ENCODE measurements around the gene RARRES2. TPM values are rescaled to one million over a fixed set of nuclear protein-coding genes. Genes with fewer than 3 reads are reported as not detected.

Gene RARRES2
- total RNA-seq, 3 donors from 2014 or later (not counting 1 experiment from before 2014, with no cell fraction given) = not detected

DNA sequence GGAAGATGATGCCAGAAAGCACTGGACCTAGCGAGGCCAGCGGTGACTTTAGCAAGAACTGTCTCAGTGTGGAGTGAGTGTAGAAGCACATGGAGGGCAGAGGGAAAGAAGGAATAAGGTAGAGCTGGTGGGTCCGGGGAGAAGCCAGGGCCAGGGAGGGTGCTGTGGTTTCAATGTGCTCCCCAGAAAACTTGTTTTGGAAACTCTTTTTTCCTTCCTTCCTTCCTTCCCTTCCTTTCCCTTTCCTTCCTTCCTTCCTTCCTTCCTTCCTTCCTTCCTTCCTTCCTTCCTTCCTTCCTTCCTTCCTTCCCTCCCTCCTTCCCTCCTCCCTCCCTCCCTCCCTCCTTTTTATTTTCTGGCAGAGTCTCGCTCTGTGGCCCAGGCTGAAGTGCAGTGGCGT, 5.5 kb upstream of the RARRES2 start:
- WGBS (ENCODE audit: insufficient coverage) = 80% methylated on average over 5 of the region's 5 CpGs

DNA sequence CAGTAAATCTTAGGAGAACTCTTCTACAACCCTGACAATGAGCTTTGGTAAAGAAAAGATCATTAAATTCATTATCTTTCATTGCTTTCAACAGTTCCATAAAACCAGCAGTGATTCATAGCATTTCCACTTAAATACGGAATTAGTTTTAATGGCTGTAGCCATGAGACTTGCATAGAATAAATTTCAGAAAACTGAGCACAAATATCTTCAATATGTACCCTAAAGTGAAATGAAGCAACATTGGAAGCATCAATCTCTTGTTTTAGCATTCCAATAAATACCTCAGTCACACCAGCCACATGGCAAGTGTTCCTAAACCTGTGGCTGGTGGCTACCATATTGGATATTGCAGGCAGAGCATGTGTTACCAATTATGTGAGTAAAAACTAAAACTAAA, 3.6 kb upstream of the RARRES2 start:
- no peak for ATAC-seq
- 93% methylated on average over 1 of the region's 1 CpG for WGBS (ENCODE audit: insufficient coverage)
- TF ChIP-seq, protein P1, sequence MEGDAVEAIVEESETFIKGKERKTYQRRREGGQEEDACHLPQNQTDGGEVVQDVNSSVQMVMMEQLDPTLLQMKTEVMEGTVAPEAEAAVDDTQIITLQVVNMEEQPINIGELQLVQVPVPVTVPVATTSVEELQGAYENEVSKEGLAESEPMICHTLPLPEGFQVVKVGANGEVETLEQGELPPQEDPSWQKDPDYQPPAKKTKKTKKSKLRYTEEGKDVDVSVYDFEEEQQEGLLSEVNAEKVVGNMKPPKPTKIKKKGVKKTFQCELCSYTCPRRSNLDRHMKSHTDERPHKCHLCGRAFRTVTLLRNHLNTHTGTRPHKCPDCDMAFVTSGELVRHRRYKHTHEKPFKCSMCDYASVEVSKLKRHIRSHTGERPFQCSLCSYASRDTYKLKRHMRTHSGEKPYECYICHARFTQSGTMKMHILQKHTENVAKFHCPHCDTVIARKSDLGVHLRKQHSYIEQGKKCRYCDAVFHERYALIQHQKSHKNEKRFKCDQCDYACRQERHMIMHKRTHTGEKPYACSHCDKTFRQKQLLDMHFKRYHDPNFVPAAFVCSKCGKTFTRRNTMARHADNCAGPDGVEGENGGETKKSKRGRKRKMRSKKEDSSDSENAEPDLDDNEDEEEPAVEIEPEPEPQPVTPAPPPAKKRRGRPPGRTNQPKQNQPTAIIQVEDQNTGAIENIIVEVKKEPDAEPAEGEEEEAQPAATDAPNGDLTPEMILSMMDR (IDR thresholded peaks at IDR 0.05) = no peak
- H3K4me1 Mint-ChIP-seq = peaks cover 0 to 9% of the 10 kb centered on the region in 2 donors
- H3K27ac Mint-ChIP-seq = no peak overlapping the region
- H3K36me3 Mint-ChIP-seq = no peaks in the 10 kb centered on the region
- H3K27me3 ChIP-seq (ENCODE audit: control insufficient read depth, insufficient read depth, low read length) = peaks cover 20% of the 10 kb centered on the region
- peaks cover 9% of the 10 kb centered on the region for H3K4me1 ChIP-seq (ENCODE audit: control insufficient read depth, insufficient read depth, low read length)
- H3K9me3 ChIP-seq (ENCODE audit: control insufficient read depth, insufficient read depth, low read length) = peaks cover 4% of the 10 kb centered on the region
- H3K27ac ChIP-seq (ENCODE audit: low read length) = no peak overlapping the region
- intact Hi-C loops (cut with micrococcal nuclease) = no loop called here
- H3K27me3 Mint-ChIP-seq (ENCODE audit: low read depth in 2 of 2) = peaks cover 33 to 40% of the 10 kb centered on the region in 2 donors
- no peak for DNase-seq
- H3K4me3 Mint-ChIP-seq = no peak overlapping the region
- no peaks in the 10 kb centered on the region for H3K36me3 ChIP-seq (ENCODE audit: control insufficient read depth, insufficient read depth, low read length)
- H3K4me3 ChIP-seq (ENCODE audit: low read length) = no peak overlapping the region
- H3K9me3 Mint-ChIP-seq = no peaks in the 10 kb centered on the region

More for the DNA sequence above, 5.5 kb upstream of the RARRES2 start:
- peaks cover 30% of the 10 kb centered on the region in 2 donors for H3K27me3 Mint-ChIP-seq (ENCODE audit: low read depth in 2 of 2)
- no peaks in the 10 kb centered on the region for H3K4me1 Mint-ChIP-seq
- H3K9me3 Mint-ChIP-seq = no peaks in the 10 kb centered on the region
- H3K27me3 ChIP-seq (ENCODE audit: control insufficient read depth, insufficient read depth, low read length) = peaks cover 9% of the 10 kb centered on the region
- TF ChIP-seq, protein P1 (IDR thresholded peaks at IDR 0.05) = no peak
- no peaks in the 10 kb centered on the region for H3K4me1 ChIP-seq (ENCODE audit: control insufficient read depth, insufficient read depth, low read length)
- no peak overlapping the region for H3K4me3 ChIP-seq (ENCODE audit: low read length)
- H3K4me3 Mint-ChIP-seq = no peak overlapping the region
- no peak for ATAC-seq
- intact Hi-C loops (cut with micrococcal nuclease) = no loop called here
- no peak overlapping the region for H3K27ac Mint-ChIP-seq
- peaks cover 4% of the 10 kb centered on the region for H3K9me3 ChIP-seq (ENCODE audit: control insufficient read depth, insufficient read depth, low read length)
- no peak overlapping the region for H3K27ac ChIP-seq (ENCODE audit: low read length)
- H3K36me3 Mint-ChIP-seq = no peaks in the 10 kb centered on the region
- H3K36me3 ChIP-seq (ENCODE audit: control insufficient read depth, insufficient read depth, low read length) = no peaks in the 10 kb centered on the region
- DNase-seq = no peak

DNA sequence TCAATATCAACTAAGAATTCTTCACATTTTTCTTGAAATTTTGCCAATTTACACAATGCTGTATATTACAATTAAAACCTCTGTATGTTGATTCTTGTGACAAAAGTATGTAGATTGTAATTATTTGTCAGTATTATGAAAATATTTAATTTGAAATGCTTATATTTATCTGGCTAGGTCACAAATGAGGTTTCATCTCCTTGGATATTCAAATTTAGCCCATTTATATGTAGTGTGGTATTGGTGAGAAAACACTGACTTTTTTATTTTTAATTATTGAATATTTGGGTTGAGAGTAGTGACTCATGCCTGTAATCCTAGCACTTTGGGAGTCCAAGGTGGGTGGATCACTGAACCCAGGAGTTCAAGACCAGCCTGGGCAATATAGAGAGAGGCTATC, 2.9 kb upstream of the RARRES2 start:
- Mint-ChIP-seq H3K9me3 (no peaks in the 10 kb centered on the region), H3K36me3 (no peaks in the 10 kb centered on the region), H3K27ac (no peak overlapping the region), H3K4me3 (no peak overlapping the region), H3K27me3 (ENCODE audit: low read depth in 2 of 2) (peaks cover 33 to 43% of the 10 kb centered on the region in 2 donors), H3K4me1 (peaks cover 0 to 11% of the 10 kb centered on the region in 2 donors)
- Histone ChIP-seq H3K36me3 (ENCODE audit: control insufficient read depth, insufficient read depth, low read length) (no peaks in the 10 kb centered on the region), H3K27ac (ENCODE audit: low read length) (no peak overlapping the region), H3K4me3 (ENCODE audit: low read length) (no peak overlapping the region), H3K27me3 (ENCODE audit: control insufficient read depth, insufficient read depth, low read length) (peaks cover 20% of the 10 kb centered on the region), H3K9me3 (ENCODE audit: control insufficient read depth, insufficient read depth, low read length) (peaks cover 4% of the 10 kb centered on the region), H3K4me1 (ENCODE audit: control insufficient read depth, insufficient read depth, low read length) (peaks cover 12% of the 10 kb centered on the region)
- DNase-seq (no peak), ATAC-seq (no peak)
- TF ChIP-seq, protein P1 (IDR thresholded peaks at IDR 0.05) = no peak
- intact Hi-C loops (cut with micrococcal nuclease) = no loop called here

DNA sequence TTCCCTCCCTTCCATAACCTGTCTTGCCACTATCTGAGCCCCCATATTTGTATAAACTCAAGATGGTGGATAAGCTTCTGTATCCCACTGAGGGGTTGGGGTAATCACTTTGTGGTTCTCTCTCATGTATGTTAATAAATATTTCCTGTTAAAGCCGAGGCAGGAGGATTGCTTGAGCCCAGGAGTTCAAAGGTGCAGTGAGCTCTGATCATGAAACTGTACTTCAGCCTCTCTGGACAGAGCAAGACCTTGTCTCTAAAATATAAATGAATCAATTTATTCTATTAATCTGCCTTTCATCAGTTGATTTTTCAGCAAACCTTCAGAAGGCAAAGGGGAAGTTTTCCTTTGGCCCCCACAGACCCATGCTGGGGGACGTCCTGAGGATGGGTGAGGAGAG, 1.8 kb upstream of the RARRES2 start:
- no peak overlapping the region for H3K27ac ChIP-seq (ENCODE audit: low read length)
- Mint-ChIP-seq H3K4me3 (no peak overlapping the region), H3K27ac (no peak overlapping the region), H3K4me1 (peaks cover 0 to 11% of the 10 kb centered on the region in 2 donors), H3K9me3 (no peaks in the 10 kb centered on the region), H3K36me3 (no peaks in the 10 kb centered on the region), H3K27me3 (ENCODE audit: low read depth in 2 of 2) (peaks cover 33 to 40% of the 10 kb centered on the region in 2 donors)
- DNase-seq = no peak
- TF ChIP-seq, protein P1 (IDR thresholded peaks at IDR 0.05) = no peak
- intact Hi-C loops (cut with micrococcal nuclease) = no loop called here
- no peaks in the 10 kb centered on the region for H3K36me3 ChIP-seq (ENCODE audit: control insufficient read depth, insufficient read depth, low read length)
- no peak for ATAC-seq
- H3K4me3 ChIP-seq (ENCODE audit: low read length) = no peak overlapping the region
- H3K27me3 ChIP-seq (ENCODE audit: control insufficient read depth, insufficient read depth, low read length) = peaks cover 20% of the 10 kb centered on the region
- peaks cover 4% of the 10 kb centered on the region for H3K9me3 ChIP-seq (ENCODE audit: control insufficient read depth, insufficient read depth, low read length)
- WGBS (ENCODE audit: insufficient coverage) = 56% methylated on average over 2 of the region's 2 CpGs
- peaks cover 12% of the 10 kb centered on the region for H3K4me1 ChIP-seq (ENCODE audit: control insufficient read depth, insufficient read depth, low read length)

Data from natural killer cell (primary cell).